Retina (tissue), 1 donor: ENCODE results near the gene IGF2R.
A peak's percentile ranks its signal among the peaks of the same experiment; 100 is the strongest.
"Not testable (repeated sequence)": the region's sequence is repeated elsewhere in the genome, so short reads cannot be mapped to it uniquely, and the experiment has no call there.

ENCODE experiments used
- DNase-seq: peaks from one replicate; pipeline ENCODE4 v3.0.0-alpha.2; 2016

The IGF2R gene

GRCh38 chr6:159952289-159953005 is 16.4 kb upstream of the IGF2R start:
- no peak for DNase-seq

GRCh38 chr6:159953091-159953601 is 15.7 kb upstream of the IGF2R start:
- peak; percentile 45 for DNase-seq

- no peak for DNase-seq
Observed at GRCh38 chr6:159955945-159956361, 12.9 kb upstream of the IGF2R start.

GRCh38 chr6:159957071-159957673 is 11.7 kb upstream of the IGF2R start:
- DNase-seq: no peak

GRCh38 chr6:159959165-159959975 is 9.5 kb upstream of the IGF2R start:
- DNase-seq: no peak

- DNase-seq: no peak
Observed at GRCh38 chr6:159959976-159960384, 8.9 kb upstream of the IGF2R start.

GRCh38 chr6:159960485-159960884 is 8.4 kb upstream of the IGF2R start:
- DNase-seq: no peak

- no peak for DNase-seq
Observed at GRCh38 chr6:159961528-159961927, 7.4 kb upstream of the IGF2R start.

- DNase-seq: no peak
Observed at GRCh38 chr6:159963111-159963510, 5.8 kb upstream of the IGF2R start.

GRCh38 chr6:159964046-159964445 is 4.8 kb upstream of the IGF2R start:
- DNase-seq: no peak

- DNase-seq: no peak
Observed at GRCh38 chr6:159966339-159966738, 2.5 kb upstream of the IGF2R start.

- DNase-seq: no peak
Observed at GRCh38 chr6:159966981-159967380, 1.9 kb upstream of the IGF2R start.

- not testable (repeated sequence) for DNase-seq
Observed at GRCh38 chr6:159967621-159968020, 1.3 kb upstream of the IGF2R start.

- peak; percentile 80 for DNase-seq
Observed at GRCh38 chr6:159969204-159969912, 476 bp downstream of the IGF2R start.

- no peak for DNase-seq
Observed at GRCh38 chr6:159969921-159970320, 1.0 kb downstream of the IGF2R start.

- no peak for DNase-seq
Observed at GRCh38 chr6:159970659-159971063, 1.8 kb downstream of the IGF2R start.

- no peak for DNase-seq
Observed at GRCh38 chr6:159971341-159972178, 2.7 kb downstream of the IGF2R start.

GRCh38 chr6:159972506-159973268 is 3.8 kb downstream of the IGF2R start:
- no peak for DNase-seq

- DNase-seq: no peak
Observed at GRCh38 chr6:159973406-159973805, 4.5 kb downstream of the IGF2R start.

GRCh38 chr6:159973951-159974350 is 5.1 kb downstream of the IGF2R start:
- DNase-seq: no peak

- no peak for DNase-seq
Observed at GRCh38 chr6:159974932-159975331, 6.0 kb downstream of the IGF2R start.
